Trophoblast cell (in vitro differentiated cells and primary cell): ENCODE results near the gene OMP.

Experiments
- DNase-seq, 2 donors: peaks; one replicate each; pipeline ENCODE4 v3.0.0-alpha.2; 2016
- H2AFZ ChIP-seq: 2 replicates; pipeline ENCODE4 v1.6.1; 2013; ENCODE audit warnings: low read length, moderate library complexity, mild to moderate bottlenecking; ENCODE audit not compliant: insufficient read depth, poor library complexity
- H2AK5ac ChIP-seq: 2 replicates; pipeline ENCODE4 v1.6.1; 2013; ENCODE audit warnings: mild to moderate bottlenecking, low read length
- H2BK120ac ChIP-seq: 2 replicates; pipeline ENCODE4 v1.6.1; 2013; ENCODE audit warnings: low read length, mild to moderate bottlenecking, moderate library complexity; ENCODE audit not compliant: insufficient read depth, poor library complexity
- H2BK12ac ChIP-seq: 2 replicates; pipeline ENCODE4 v1.6.1; 2013; ENCODE audit warnings: mild to moderate bottlenecking, low read length, moderate library complexity
- H2BK5ac ChIP-seq: 2 replicates; pipeline ENCODE4 v1.6.1; 2013; ENCODE audit warnings: low read length, low read depth, moderate library complexity, mild to moderate bottlenecking; ENCODE audit not compliant: poor library complexity
- H3K14ac ChIP-seq: 2 replicates; pipeline ENCODE4 v1.6.1; 2013; ENCODE audit warnings: mild to moderate bottlenecking, low read length
- H3K18ac ChIP-seq: 2 replicates; pipeline ENCODE4 v1.6.1; 2013; ENCODE audit warnings: mild to moderate bottlenecking, low read length
- H3K23ac ChIP-seq: 2 replicates; pipeline ENCODE4 v1.6.1; 2013; ENCODE audit warnings: low read length
- H3K27ac ChIP-seq: 2 replicates; pipeline ENCODE4 v1.5.1; 2013; ENCODE audit warnings: low read depth, mild to moderate bottlenecking, inconsistent platforms, low read length, moderate library complexity
- H3K27me3 ChIP-seq: 2 replicates; pipeline ENCODE4 v1.6.1; 2013; ENCODE audit warnings: inconsistent platforms, mild to moderate bottlenecking, low read length, moderate library complexity; ENCODE audit not compliant: insufficient read depth
- H3K36me3 ChIP-seq, 2 experiments: 1 replicate in 1 of 2; 2 replicates in 1 of 2; pipeline ENCODE4 v1.6.1; 2013; ENCODE audit warnings: low read length in 2 of 2, mild to moderate bottlenecking in 2 of 2, moderate library complexity in 1 of 2; ENCODE audit not compliant: insufficient read depth in 2 of 2, control insufficient read depth in 1 of 2
- H3K4ac ChIP-seq: 2 replicates; pipeline ENCODE4 v1.6.1; 2013; ENCODE audit warnings: low read depth, mild to moderate bottlenecking, low read length, moderate library complexity
- H3K4me1 ChIP-seq, 2 experiments: 1 replicate in 1 of 2; 2 replicates in 1 of 2; pipeline ENCODE4 v1.6.1; 2013; ENCODE audit warnings: low read length in 2 of 2, mild to moderate bottlenecking in 2 of 2, moderate library complexity in 1 of 2; ENCODE audit not compliant: insufficient read depth in 2 of 2, control insufficient read depth in 1 of 2
- H3K4me2 ChIP-seq: 2 replicates; pipeline ENCODE4 v1.6.1; 2013; ENCODE audit warnings: inconsistent platforms, mild to moderate bottlenecking, low read length, moderate library complexity
- H3K4me3 ChIP-seq: 2 replicates; pipeline ENCODE4 v1.5.1; 2013; ENCODE audit warnings: mild to moderate bottlenecking, low read depth, low read length, inconsistent platforms
- H3K79me1 ChIP-seq: one replicate; pipeline ENCODE4 v1.6.1; 2013; ENCODE audit warnings: low read length
- H3K79me2 ChIP-seq: 2 replicates; pipeline ENCODE4 v1.6.1; 2013; ENCODE audit warnings: low read length, mild to moderate bottlenecking; ENCODE audit not compliant: control insufficient read depth, insufficient read depth, poor library complexity
- H3K9ac ChIP-seq: 2 replicates; pipeline ENCODE4 v1.6.1; 2013; ENCODE audit warnings: mild to moderate bottlenecking, low read length
- H3K9me3 ChIP-seq: 2 replicates; pipeline ENCODE4 v1.6.1; 2013; ENCODE audit warnings: low read depth, mild to moderate bottlenecking, control low read depth, inconsistent platforms, low read length; ENCODE audit not compliant: insufficient read depth
- H4K12ac ChIP-seq: 2 replicates; pipeline ENCODE4 v1.6.1; 2013; ENCODE audit warnings: low read depth, mild to moderate bottlenecking, low read length, moderate library complexity
- H4K8ac ChIP-seq: 2 replicates; pipeline ENCODE4 v1.6.1; 2013; ENCODE audit warnings: low read depth, mild to moderate bottlenecking, low read length, moderate library complexity
- H4K91ac ChIP-seq: one replicate; pipeline ENCODE4 v1.6.1; 2013; ENCODE audit warnings: low read depth, mild to moderate bottlenecking, low read length, moderate library complexity
- WGBS: extraction: QIAGEN DNeasy Blood & Tissue Kit; methylation state at CpG from one replicate; pipeline ENCODE4 v1.1.7; 2013; ENCODE audit warnings: missing lambda C conversion rate; ENCODE audit not compliant: insufficient read length, insufficient coverage; ENCODE audit errors: extremely low coverage; 5-methylcytosine and 5-hydroxymethylcytosine counted together

OMP gene

DNA sequence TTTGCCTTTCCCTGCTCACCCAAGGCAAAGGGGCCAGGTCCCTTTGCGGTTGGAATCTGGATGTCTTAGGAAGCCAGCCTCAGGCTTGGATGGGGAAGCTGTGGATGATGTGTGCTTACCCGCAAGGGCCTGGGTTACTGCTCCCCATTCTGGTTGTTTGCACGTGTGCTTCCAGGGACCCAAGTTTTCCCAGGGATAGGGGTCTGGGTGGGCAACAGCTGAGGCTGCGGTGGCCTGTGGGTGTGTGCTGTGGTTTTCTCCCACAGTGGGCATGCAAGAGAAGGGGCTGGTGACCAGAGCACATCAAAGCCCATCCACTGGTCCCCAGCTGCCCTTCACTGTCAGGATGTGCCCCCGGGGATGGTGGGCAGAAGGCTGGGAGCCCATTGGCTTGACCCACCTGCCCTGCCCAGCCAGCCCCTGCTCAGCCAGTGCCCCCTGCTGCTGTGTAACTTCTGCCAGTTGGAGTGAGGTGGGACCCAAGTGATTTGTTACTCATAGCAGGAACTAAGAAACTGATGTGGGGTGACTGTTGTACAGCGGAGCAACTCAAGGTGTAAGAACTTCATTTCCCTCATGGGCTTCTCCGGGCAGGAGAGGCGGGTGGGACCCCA is 32.6 kb upstream of the OMP start:
- Histone ChIP-seq H4K8ac (no peak overlapping the region), H2AK5ac (no peak overlapping the region), H3K27ac (no peak overlapping the region), H3K4me2 (no peak overlapping the region), H4K91ac (no peak overlapping the region), H3K27me3 (no peaks in the 10 kb centered on the region), H3K4me3 (no peak overlapping the region), H3K14ac (no peak overlapping the region), H3K4ac (no peak overlapping the region), H3K9me3 (no peaks in the 10 kb centered on the region), H3K36me3 (no peaks in the 10 kb centered on the region), H3K23ac (no peak overlapping the region), H3K4me1 (peaks cover 5 to 27% of the 10 kb centered on the region in 2 experiments), H4K12ac (no peak overlapping the region), H2BK5ac (no peak overlapping the region), H3K9ac (no peak overlapping the region), H3K79me2 (no peaks in the 10 kb centered on the region), H3K18ac (no peak overlapping the region), H2BK12ac (no peak overlapping the region), H3K79me1 (peaks cover 2% of the 10 kb centered on the region), H2AFZ (no peak overlapping the region), H2BK120ac (no peak overlapping the region)
- no peak for DNase-seq
- no CpG with 5 or more reads among the region's 8 CpGs for WGBS

DNA sequence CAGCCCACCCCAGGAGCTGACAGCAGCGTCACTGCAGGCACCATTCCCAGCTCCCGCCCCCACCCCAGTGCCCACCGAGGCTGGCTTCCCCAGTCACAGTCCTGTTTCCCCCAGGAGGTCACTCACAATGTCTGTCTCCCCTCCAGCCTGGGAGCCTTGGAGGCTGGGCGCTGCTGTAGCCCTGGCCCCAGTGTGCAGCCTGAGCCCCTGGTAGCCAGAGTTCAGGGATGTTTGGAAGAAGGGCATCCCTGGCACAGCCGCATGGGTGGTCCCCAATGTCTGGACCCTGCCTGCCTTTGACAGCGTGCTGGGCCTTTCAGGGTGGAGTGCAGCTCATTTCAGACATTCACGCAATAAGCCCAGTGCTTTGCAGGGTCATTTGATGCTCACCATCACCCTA is 31.6 kb upstream of the OMP start:
- no peak overlapping the region for H3K23ac ChIP-seq
- H3K4me1 ChIP-seq: peaks cover 2 to 22% of the 10 kb centered on the region in 2 experiments
- no peak overlapping the region for H3K4me3 ChIP-seq
- no peak overlapping the region for H4K91ac ChIP-seq
- H3K4me2 ChIP-seq: no peak overlapping the region
- H2AK5ac ChIP-seq: no peak overlapping the region
- no peaks in the 10 kb centered on the region for H3K79me2 ChIP-seq
- no CpG with 5 or more reads among the region's 7 CpGs for WGBS
- H3K36me3 ChIP-seq: no peaks in the 10 kb centered on the region
- no peak for DNase-seq
- no peak overlapping the region for H2AFZ ChIP-seq
- no peak overlapping the region for H2BK5ac ChIP-seq
- H4K12ac ChIP-seq: no peak overlapping the region
- H3K9ac ChIP-seq: no peak overlapping the region
- no peak overlapping the region for H3K18ac ChIP-seq
- H4K8ac ChIP-seq: no peak overlapping the region
- no peak overlapping the region for H3K4ac ChIP-seq
- no peak overlapping the region for H2BK120ac ChIP-seq
- H3K9me3 ChIP-seq: no peaks in the 10 kb centered on the region
- H2BK12ac ChIP-seq: no peak overlapping the region
- H3K27me3 ChIP-seq: no peaks in the 10 kb centered on the region
- H3K27ac ChIP-seq: no peak overlapping the region
- peaks cover 2% of the 10 kb centered on the region for H3K79me1 ChIP-seq
- no peak overlapping the region for H3K14ac ChIP-seq

DNA sequence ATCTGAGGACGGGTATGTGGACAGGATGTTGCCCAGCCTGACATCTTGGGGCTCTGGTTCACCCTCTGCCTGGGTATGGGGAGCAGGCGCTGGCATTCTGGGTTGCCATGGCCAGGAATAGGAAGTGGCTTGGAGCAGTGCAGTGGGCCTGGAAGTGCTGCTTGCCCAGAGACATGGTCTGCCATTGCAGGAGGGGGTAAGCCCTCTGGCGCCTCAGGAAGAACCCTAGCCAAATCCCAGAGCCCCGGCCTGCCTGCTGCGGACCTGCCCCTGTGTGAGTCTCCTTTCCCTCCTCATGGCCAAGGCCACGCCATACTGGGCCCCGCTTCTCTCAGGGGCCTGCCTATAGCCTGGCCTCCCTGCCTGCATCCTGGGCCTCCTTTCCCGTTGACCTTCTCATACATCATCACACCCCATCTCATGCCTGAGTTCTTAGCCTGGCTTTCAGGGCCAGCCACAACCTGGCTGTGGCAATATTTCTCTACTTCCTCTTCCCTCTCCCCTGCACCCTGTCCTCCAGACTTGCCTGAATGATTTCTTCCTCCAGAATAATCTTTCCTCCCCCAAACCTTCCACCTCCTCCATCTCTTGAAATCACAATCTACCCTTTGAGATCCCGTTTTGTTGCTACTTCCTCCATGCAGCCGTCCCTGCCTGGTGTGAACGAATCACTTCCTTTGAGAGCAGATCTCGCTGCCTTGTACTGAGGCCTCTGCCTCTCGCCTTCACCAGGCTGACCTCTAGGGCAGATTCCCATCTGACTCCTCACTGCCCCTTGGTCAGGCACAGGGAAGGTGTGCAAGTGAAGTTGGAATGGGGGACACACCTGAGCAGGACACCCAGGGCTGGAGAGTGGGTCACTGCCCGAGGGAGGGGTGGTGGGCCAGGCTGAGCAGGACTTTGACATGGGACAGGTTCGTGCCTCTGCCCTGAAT is 30.7 kb upstream of the OMP start:
- H4K8ac ChIP-seq: no peak overlapping the region
- no peaks in the 10 kb centered on the region for H3K79me1 ChIP-seq
- H3K4me2 ChIP-seq: no peak overlapping the region
- H4K91ac ChIP-seq: no peak overlapping the region
- no peaks in the 10 kb centered on the region for H3K79me2 ChIP-seq
- no peak overlapping the region for H3K4ac ChIP-seq
- H3K14ac ChIP-seq: no peak overlapping the region
- H3K9me3 ChIP-seq: no peaks in the 10 kb centered on the region
- H2AK5ac ChIP-seq: peak overlapping the region; percentile 42
- H3K36me3 ChIP-seq: no peaks in the 10 kb centered on the region
- H3K4me3 ChIP-seq: no peak overlapping the region
- H2BK12ac ChIP-seq: no peak overlapping the region
- no peak overlapping the region for H3K27ac ChIP-seq
- no peak overlapping the region for H3K18ac ChIP-seq
- no peak overlapping the region for H3K9ac ChIP-seq
- no peak overlapping the region for H2AFZ ChIP-seq
- H3K4me1 ChIP-seq: peaks cover 0 to 19% of the 10 kb centered on the region in 2 experiments
- no peaks in the 10 kb centered on the region for H3K27me3 ChIP-seq
- H2BK120ac ChIP-seq: no peak overlapping the region
- H3K23ac ChIP-seq: no peak overlapping the region
- no peak overlapping the region for H4K12ac ChIP-seq
- no peak overlapping the region for H2BK5ac ChIP-seq
- WGBS: no CpG with 5 or more reads among the region's 15 CpGs
- no peak for DNase-seq

DNA sequence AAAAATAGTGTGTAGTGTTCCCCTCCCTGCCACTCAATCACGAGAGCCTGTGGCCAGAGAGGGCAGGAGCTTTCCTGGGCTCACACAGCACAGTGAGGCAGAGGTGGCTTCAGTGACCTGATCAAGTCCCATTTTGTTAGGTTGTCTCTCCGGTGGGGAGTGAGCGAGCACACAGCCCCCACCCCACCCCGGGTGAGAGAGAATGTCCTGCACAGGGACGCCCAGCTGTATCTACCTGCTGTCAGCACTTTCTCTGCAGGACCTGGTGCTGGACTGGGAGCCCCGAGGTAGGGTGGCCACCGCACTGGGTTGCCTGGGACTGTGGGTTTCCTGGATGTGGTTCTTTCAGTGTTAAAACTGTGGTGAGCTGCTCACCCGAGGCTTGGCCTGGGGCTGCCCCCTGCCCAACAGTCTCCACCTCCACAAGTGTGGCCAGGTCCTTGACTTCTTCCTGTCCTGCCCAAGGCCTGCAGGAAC is 29.8 kb upstream of the OMP start:
- no peak overlapping the region for H2AK5ac ChIP-seq
- H3K4me2 ChIP-seq: no peak overlapping the region
- no peaks in the 10 kb centered on the region for H3K9me3 ChIP-seq
- no peaks in the 10 kb centered on the region for H3K79me2 ChIP-seq
- H3K4me3 ChIP-seq: no peak overlapping the region
- no peak overlapping the region for H4K8ac ChIP-seq
- no peak overlapping the region for H4K12ac ChIP-seq
- no peak overlapping the region for H3K23ac ChIP-seq
- H4K91ac ChIP-seq: no peak overlapping the region
- H2BK5ac ChIP-seq: no peak overlapping the region
- no peak overlapping the region for H3K27ac ChIP-seq
- no peak overlapping the region for H2AFZ ChIP-seq
- no peak overlapping the region for H3K4ac ChIP-seq
- DNase-seq: no peak
- no peak overlapping the region for H3K14ac ChIP-seq
- no peaks in the 10 kb centered on the region for H3K27me3 ChIP-seq
- H3K9ac ChIP-seq: no peak overlapping the region
- no peak overlapping the region for H3K18ac ChIP-seq
- no peak overlapping the region for H2BK12ac ChIP-seq
- no CpG with 5 or more reads among the region's 8 CpGs for WGBS
- peaks cover 0 to 13% of the 10 kb centered on the region in 2 experiments for H3K4me1 ChIP-seq
- H2BK120ac ChIP-seq: no peak overlapping the region
- H3K36me3 ChIP-seq: no peaks in the 10 kb centered on the region
- no peaks in the 10 kb centered on the region for H3K79me1 ChIP-seq
